Activated T-cell treated with anti-CD3 and anti-CD28 coated beads, Interleukin-2, amount 50 U/mL, for 4 hours (primary cell): ENCODE measurements around the gene CHAC1. TPM values are rescaled to one million over a fixed set of nuclear protein-coding genes. Genes with fewer than 3 reads are reported as not detected.

Experiments
- ATAC-seq, 2 donors: fragments of 200-7000 bp; cut with Tn5 transposase; one replicate each; pipeline ENCODE4 v1.10.0; 2021
- DNase-seq: peaks from one replicate; pipeline ENCODE4 v3.0.0-alpha.2; 2020
- H3K27me3 Mint-ChIP-seq: one replicate; pipeline ENCODE4 v1.8.0; 2021; ENCODE audit warnings: low read depth, mixed read lengths
- H3K36me3 Mint-ChIP-seq: one replicate; pipeline ENCODE4 v1.8.0; 2022; ENCODE audit warnings: mixed read lengths; ENCODE audit not compliant: insufficient read depth
- H3K4me1 Mint-ChIP-seq: one replicate; pipeline ENCODE4 v1.8.0; 2021; ENCODE audit warnings: low read depth, mixed read lengths
- H3K4me3 Mint-ChIP-seq: one replicate; pipeline ENCODE4 v1.8.0; 2021; ENCODE audit warnings: mild to moderate bottlenecking, moderate library complexity, mixed read lengths
- H3K9me3 Mint-ChIP-seq: one replicate; pipeline ENCODE4 v1.8.0; 2021; ENCODE audit warnings: mixed read lengths
- total RNA-seq, 3 donors: library from RNA; stranded (reverse); gene quantifications; one replicate each; pipeline ENCODE4 v1.2.1, GENCODE V29; 2021

Gene CHAC1
- total RNA-seq, 3 donors from 2014 or later = 12.0 to 31.3 (median 20.8) TPM

DNA sequence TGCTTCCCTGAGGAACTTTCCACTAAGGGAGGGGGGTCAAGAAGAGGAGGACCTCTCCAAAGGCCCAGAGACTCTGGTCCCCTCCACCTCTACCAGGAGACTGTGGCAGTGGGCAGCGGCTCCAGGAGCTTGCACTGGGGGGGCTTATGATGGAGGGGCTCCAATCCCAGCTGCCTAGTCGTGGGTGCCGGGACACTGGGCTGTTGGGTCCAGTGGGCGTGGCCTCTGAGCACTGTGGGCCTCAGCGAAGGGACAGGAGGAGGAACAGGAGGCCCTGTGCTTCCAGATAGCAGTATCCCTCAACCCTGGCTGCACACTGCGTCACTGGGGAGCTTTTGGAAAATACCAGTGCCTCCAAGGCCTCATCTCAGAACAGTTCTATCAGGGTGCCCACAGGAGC is 37.6 kb upstream of the CHAC1 start:
- H3K36me3 Mint-ChIP-seq = no peaks in the 10 kb centered on the region
- ATAC-seq = no peak

DNA sequence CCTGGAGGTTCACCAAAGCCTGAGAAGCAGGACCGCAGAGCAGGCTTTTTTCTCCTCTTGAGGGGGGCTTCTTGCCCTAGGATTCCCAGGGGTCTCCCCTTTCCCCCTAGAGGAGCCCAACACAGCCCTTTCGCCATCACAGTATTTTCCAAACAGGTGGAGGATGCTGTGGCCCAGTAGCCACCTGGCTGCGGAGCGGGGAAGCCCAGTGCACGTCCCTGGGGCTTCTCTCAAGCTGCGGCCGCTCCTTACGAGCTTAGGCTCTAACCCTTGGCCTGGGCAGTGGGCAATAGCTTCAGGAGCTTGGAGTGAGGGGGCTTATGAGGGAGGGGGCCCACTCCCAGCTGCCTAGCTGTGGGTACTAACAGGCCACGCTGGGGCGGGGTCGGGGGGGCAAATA is 35.7 kb upstream of the CHAC1 start:
- no peaks in the 10 kb centered on the region for H3K4me1 Mint-ChIP-seq
- DNase-seq (no peak), ATAC-seq (no peak)
- H3K4me3 Mint-ChIP-seq = no peak overlapping the region
- H3K36me3 Mint-ChIP-seq = no peaks in the 10 kb centered on the region
- H3K27me3 Mint-ChIP-seq = no peaks in the 10 kb centered on the region
- no peaks in the 10 kb centered on the region for H3K9me3 Mint-ChIP-seq

More for the DNA sequence above, 37.6 kb upstream of the CHAC1 start:
- no peak overlapping the region for H3K4me3 Mint-ChIP-seq
- no peaks in the 10 kb centered on the region for H3K4me1 Mint-ChIP-seq
- H3K27me3 Mint-ChIP-seq = no peaks in the 10 kb centered on the region
- no peaks in the 10 kb centered on the region for H3K9me3 Mint-ChIP-seq
- DNase-seq = no peak

DNA sequence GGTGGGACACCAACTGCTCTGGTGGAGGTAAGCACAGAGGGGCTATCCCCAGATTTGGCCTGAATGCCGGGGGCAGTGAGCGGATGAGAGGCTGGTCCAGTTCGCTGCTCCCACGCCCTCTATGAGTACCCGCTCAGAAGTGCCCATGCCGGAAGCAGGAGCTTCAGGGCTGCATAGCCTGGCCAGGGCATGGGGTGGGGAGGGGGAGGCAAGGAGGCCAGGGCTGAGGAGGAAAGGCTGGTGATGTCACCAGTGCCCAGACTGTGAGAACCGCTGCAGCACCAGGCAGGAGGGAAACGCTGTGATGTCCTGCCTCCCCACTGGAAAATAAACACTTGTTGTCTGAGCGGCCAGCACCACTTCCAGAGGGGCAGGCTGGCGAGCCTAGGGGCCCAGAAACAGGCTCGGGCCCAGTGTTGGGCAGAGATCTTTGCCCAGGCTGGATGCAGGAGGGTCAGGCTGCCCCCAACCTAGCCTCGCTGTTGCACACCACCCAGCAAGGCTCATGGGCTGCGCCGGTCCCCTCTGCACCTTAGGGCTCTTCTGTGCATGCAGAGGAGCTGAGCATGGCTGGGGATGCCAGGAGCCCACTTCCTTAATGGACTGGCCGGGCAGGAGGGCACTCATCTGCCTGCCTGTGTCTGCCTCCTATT is 35.0 kb upstream of the CHAC1 start:
- H3K4me3 Mint-ChIP-seq = no peak overlapping the region
- ATAC-seq (no peak), DNase-seq (no peak)
- H3K4me1 Mint-ChIP-seq = no peaks in the 10 kb centered on the region
- H3K36me3 Mint-ChIP-seq = no peaks in the 10 kb centered on the region
- H3K9me3 Mint-ChIP-seq = no peaks in the 10 kb centered on the region
- peaks cover 2% of the 10 kb centered on the region for H3K27me3 Mint-ChIP-seq

DNA sequence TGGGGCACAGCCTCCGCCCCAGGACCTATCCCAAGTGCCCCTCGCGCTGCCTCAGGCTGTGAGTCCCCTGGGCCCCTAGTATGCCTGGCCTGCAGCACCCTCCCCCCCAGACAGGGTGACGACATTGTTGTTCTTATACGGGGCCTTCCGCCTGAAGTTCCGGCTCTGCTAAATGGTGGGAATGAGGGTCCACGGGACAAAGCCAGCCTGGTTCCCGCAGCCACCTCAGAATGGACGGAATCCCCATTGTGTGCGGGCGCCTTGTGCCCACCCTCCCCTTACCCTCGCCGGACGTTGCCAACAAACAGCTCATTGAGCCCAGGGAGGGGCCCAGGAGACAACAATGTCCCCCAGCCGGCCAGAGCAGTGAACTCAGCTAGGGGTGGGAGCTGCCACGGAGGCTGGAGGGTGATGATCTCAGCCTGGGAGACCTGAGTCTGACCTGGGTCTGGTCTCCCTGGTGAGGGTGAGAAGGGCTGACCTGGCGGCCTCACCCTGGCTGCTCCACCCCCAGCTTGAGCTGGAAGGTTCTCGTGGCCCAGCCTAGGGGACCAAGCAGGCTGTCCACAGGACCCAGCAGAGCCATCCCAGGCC is 34.4 kb upstream of the CHAC1 start:
- Mint-ChIP-seq H3K4me3 (no peak overlapping the region), H3K9me3 (no peaks in the 10 kb centered on the region), H3K36me3 (no peaks in the 10 kb centered on the region), H3K27me3 (peaks cover 2% of the 10 kb centered on the region), H3K4me1 (no peaks in the 10 kb centered on the region)
- DNase-seq = no peak
- ATAC-seq = no peak

DNA sequence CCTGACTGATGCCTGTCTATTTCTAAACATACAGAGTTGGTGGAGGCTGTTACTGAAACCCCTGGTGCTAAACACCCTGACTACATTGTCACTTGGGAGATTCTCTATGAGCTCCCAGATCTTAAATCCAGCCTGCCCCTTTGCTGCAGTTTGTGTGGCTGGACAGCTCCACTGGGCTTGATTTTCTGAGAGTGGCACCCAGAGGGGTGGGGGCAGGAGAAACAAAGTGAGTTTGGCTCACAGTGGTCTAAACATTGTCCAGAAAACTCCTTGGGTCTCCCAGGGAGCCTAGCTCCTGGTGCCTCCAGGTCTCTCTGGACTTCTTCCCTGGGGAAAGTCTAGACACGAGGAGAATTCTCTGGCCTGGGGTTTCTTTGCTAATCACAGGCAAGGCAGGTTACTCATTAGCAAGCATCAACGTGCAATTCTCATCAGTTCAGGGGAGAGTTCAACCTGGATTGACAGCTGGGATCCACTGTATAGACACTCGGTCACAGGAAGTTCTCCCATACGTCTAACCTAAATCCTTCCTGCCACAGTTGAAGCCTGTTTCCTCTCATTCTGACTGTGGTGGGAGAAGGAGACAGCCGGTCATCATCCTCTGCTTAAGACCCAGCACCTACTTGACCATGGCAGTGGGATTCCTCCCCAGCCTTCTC is 31.2 kb upstream of the CHAC1 start:
- H3K27me3 Mint-ChIP-seq = peaks cover 22% of the 10 kb centered on the region
- ATAC-seq (no peak), DNase-seq (no peak)
- no peaks in the 10 kb centered on the region for H3K9me3 Mint-ChIP-seq
- peaks cover 9% of the 10 kb centered on the region for H3K4me1 Mint-ChIP-seq
- H3K4me3 Mint-ChIP-seq = no peak overlapping the region
- H3K36me3 Mint-ChIP-seq = no peaks in the 10 kb centered on the region

DNA sequence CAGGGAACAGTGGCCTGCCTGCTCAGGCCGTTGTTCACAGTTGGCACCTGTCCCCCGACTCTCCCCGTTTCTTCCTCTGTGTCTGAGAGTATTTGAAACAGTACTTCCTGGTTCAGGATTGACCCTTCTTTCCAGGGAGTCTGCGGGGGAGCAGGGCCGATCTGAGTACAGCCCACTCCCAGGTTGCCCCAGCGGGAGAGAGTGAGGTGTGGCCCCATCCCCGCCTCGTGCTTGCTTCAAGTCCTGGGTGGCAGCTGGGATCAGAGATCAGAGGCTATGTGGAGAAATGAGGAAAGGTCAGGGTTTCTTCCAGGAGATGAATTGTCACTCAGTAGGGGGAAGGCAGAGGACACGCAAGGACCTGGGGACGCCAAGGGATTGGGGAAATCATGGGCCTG is 30.7 kb upstream of the CHAC1 start:
- DNase-seq (no peak), ATAC-seq (no peak)
- Mint-ChIP-seq H3K36me3 (no peaks in the 10 kb centered on the region), H3K9me3 (no peaks in the 10 kb centered on the region), H3K4me3 (no peak overlapping the region), H3K27me3 (peaks cover 25% of the 10 kb centered on the region), H3K4me1 (peaks cover 12% of the 10 kb centered on the region)

DNA sequence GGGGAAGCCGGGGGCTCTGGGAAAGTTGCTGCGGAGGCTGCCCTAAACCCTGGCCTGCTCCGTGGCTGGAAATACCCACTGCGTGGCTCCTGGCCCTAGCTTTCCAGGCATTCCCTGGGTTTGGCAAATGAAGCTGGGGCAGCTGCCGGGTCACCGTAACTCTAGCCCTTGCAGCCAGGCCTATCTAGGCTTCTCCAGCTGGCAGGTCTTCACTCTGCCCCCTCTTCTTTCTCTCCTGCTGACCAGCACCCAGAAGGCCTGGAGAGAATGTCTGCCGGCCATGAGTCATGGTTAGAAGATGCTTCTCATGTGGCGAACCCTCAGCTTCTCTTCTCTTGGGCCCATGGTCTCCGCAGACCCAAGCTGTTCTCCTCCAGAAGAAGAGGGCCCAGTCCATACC is 29.7 kb upstream of the CHAC1 start:
- DNase-seq (no peak), ATAC-seq (no peak)
- Mint-ChIP-seq H3K36me3 (no peaks in the 10 kb centered on the region), H3K4me1 (peaks cover 16% of the 10 kb centered on the region), H3K4me3 (no peak overlapping the region), H3K27me3 (peaks cover 31% of the 10 kb centered on the region), H3K9me3 (no peaks in the 10 kb centered on the region)

DNA sequence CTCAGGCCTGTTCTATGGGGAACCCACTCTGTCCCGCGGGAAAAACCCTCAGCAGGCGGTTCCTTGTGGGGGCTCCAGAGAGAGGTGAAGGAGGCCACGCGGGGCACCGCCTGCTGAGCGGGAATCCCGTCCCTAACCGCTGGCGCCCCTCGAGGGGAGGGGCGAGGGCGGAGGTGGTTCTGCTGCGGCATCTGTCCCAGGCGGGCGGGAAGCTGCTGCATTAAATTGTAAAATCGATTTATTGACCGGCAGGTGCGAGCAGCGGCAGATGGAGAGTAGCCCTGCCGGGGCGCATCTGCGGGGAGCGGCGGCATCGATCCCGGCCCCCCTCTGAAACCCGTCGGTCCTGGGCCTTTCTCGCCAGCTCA is 27.8 kb upstream of the CHAC1 start:
- Mint-ChIP-seq H3K9me3 (no peaks in the 10 kb centered on the region), H3K27me3 (peaks cover 45% of the 10 kb centered on the region), H3K4me3 (no peak overlapping the region), H3K4me1 (peaks cover 30% of the 10 kb centered on the region), H3K36me3 (no peaks in the 10 kb centered on the region)
- DNase-seq (no peak), ATAC-seq (no peak)

DNA sequence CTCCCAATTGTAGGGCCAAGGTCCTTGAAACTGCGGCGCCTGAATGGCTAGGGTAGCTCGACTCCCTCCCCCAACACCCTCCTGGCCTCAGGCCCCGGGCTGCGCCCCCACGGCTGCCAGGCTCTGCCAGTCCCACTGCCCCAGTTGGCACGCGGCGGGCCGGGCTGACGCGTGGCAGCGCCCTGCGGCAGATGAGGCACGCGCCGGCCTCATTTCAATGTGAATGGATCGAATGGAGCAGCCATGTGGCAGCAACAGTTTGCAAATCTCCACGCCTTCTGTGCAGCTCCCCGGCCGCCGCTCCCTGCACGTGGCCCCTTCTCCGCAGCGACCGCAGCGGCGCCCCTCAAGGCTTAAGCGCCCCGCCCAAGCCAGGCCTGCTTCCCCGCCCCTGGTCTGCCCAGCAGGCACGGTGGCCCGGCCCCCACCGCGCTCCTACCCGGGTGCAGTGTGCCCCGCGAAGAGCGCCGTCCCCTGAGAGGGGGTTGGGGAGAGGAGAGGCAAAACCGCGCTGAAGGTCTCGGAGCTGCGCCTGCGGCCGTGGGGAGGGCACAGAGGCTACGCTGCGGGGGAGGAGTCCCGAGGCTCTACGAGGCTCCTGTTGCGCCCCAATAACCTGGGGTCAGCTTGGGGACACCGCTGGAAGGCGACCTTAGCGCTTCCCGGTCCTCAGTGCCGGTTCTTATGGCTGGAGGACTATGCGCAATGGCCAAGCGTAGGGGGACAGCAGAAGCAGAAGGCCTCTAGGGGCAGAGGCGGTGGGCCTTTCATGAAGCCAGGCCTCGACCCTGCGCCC is 27.2 kb upstream of the CHAC1 start:
- no peak for DNase-seq
- peak; percentile 21 to 24 for ATAC-seq
- Mint-ChIP-seq H3K9me3 (no peaks in the 10 kb centered on the region), H3K4me3 (peak overlapping the region; percentile 55), H3K36me3 (no peaks in the 10 kb centered on the region), H3K27me3 (peaks cover 51% of the 10 kb centered on the region), H3K4me1 (peaks cover 35% of the 10 kb centered on the region)

DNA sequence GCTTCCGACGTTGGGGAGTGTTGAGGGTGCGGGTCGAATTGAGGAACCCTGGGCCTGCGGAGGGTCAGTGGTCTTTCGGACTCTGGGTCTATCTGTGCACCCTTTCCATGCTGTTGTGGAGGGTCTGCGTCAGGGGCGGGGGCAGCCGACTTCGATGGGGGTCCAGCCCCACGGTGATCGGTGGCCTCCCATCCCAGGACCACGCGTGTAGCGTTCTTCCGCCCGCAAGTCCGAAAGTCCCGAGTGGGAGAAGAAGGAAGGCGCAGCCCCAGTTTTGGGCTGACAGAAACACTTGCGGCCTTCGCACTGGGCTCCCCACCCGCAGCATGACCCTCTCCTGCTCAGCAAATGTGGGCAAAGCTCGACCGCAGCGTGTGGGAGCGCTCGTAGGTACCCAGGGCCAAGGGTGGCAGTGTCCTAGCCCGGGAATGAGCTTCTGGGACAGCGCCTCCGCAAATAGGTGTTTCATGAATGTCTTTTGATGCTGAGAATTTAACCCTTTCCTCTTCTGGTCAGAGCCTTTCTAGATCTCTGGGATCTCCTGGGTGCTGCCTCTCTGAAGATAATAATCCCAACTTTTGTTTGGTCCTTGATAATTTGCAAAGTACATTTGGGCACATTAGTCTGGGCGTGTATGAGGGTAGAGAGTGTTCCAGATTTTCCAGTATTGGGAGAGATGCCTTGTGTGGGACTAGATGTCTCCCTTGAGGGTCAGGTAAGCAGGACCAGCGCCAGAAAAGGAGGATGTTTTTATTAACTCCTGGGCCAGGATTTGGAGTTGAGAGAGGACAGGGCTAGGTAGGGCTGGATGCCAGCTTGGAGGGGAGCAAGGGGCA is 26.4 kb upstream of the CHAC1 start:
- ATAC-seq (no peak), DNase-seq (no peak)
- Mint-ChIP-seq H3K27me3 (peaks cover 59% of the 10 kb centered on the region), H3K4me3 (peak overlapping the region; percentile 55), H3K9me3 (no peaks in the 10 kb centered on the region), H3K4me1 (peaks cover 40% of the 10 kb centered on the region), H3K36me3 (no peaks in the 10 kb centered on the region)

DNA sequence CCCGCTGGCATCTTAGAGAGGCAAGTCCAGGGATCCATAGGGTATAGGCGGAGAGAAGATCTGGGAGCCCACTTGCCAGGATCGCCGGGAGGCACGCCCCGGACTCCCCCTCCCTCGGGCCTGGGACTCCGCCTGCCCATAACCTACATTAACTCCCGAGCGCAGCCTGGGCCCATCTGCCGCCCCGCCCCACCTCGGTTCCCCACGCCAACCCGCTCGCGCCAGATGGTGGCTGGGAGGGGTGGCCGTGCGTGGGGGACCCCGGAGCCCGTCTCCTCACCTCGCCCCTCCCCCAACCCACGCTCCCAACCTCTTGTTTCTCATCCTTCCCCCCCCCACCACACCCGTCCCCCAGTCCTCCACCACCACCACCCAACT is 25.8 kb upstream of the CHAC1 start:
- peaks cover 41% of the 10 kb centered on the region for H3K4me1 Mint-ChIP-seq
- DNase-seq (no peak), ATAC-seq (no peak)
- peaks cover 66% of the 10 kb centered on the region for H3K27me3 Mint-ChIP-seq
- H3K9me3 Mint-ChIP-seq = no peaks in the 10 kb centered on the region
- no peaks in the 10 kb centered on the region for H3K36me3 Mint-ChIP-seq
- peak overlapping the region; percentile 42 for H3K4me3 Mint-ChIP-seq

DNA sequence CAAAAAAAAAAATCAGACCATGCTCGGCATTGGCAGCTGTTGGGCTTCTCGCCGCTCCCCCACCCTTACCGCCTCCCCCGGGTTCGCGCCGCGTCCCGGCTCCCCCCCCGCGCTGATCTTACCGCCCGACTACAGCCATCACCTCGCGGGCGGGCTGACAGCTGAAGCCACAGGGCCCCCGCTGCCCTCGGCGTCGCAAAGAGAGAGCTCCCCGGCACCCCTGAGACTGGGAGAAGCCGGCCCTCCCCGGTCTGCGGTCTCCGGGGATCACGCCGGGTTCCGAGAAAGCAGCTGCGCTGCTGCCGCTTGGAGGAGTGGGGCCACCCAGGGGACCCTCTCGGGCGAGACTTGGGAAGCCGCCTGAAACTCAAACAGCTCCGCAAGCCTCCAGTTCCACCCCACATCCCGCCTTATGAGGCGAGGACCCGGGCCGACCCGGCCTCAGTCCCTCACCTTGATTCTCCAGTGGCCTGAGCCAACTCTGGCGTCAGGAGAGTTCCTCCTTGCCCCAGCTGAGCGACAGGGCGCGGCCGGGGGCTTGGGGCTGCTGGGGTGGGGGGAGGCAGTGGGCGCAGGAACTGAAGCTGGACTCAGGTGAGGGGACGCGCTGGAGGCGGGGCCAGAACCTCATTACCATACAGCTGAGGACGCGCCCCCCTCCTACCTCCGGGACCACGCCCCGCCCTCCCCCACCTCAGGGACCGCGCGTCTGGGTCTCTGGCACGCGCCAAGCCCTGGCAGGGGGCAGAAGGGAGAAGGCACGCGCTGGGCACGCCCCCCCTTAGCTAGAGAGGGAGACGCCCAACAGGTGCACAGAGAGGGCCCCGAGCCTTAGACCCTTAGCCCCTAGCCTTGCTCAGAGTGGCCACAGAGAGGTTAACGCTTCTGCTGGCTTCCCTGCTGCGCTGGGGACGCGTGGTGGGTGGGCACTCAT is 25.1 kb upstream of the CHAC1 start:
- no peaks in the 10 kb centered on the region for H3K36me3 Mint-ChIP-seq
- H3K9me3 Mint-ChIP-seq = no peaks in the 10 kb centered on the region
- ATAC-seq (peak in 1 of 2 donors; percentile 7), DNase-seq (no peak)
- peaks cover 65% of the 10 kb centered on the region for H3K27me3 Mint-ChIP-seq
- H3K4me1 Mint-ChIP-seq = peaks cover 41% of the 10 kb centered on the region
- peak overlapping the region; percentile 60 for H3K4me3 Mint-ChIP-seq
